Liver (tissue), 3 donors: ENCODE data around the gene KLK15.

Experiments
- ATF3 ChIP-seq: IDR thresholded peaks from 2 replicates; pipeline ENCODE4 v1.6.1; 2016; ENCODE audit warnings: antibody characterized with exemption
- CTCF ChIP-seq: fragments of 150-350 bp; IDR thresholded peaks from 2 replicates; pipeline ENCODE4 v1.5.1; 2017; ENCODE audit warnings: improper control_type of control experiment, low read depth, low read length; ENCODE audit not compliant: missing input control
- GABPA ChIP-seq, 2 donors: IDR thresholded peaks in 1 of 2; conservative IDR thresholded peaks in 1 of 2; 2 replicates each; pipeline ENCODE4 v1.6.1; 2016; ENCODE audit warnings: antibody characterized with exemption in 2 of 2, mild to moderate bottlenecking in 1 of 2, moderate library complexity in 1 of 2
- HNF4A ChIP-seq, 2 donors: conservative IDR thresholded peaks; 2 replicates each; pipeline ENCODE4 v1.6.1; 2016; ENCODE audit warnings: antibody characterized with exemption in 2 of 2, mild to moderate bottlenecking in 2 of 2
- HNF4G ChIP-seq: IDR thresholded peaks from 2 replicates; pipeline ENCODE4 v1.6.1; 2016; ENCODE audit warnings: antibody characterized with exemption
- JUND ChIP-seq, 2 donors: IDR thresholded peaks; 2 replicates each; pipeline ENCODE4 v1.6.1; 2016; ENCODE audit warnings: antibody characterized with exemption in 2 of 2
- MAX ChIP-seq: IDR thresholded peaks from 2 replicates; pipeline ENCODE4 v1.6.1; 2016; ENCODE audit warnings: antibody characterized with exemption
- RAD21 ChIP-seq, 2 donors: IDR thresholded peaks; 2 replicates each; pipeline ENCODE4 v1.6.1; 2016; ENCODE audit warnings: antibody characterized with exemption in 2 of 2, mild to moderate bottlenecking in 2 of 2
- REST ChIP-seq: IDR thresholded peaks from 2 replicates; pipeline ENCODE4 v1.6.1; 2016; ENCODE audit warnings: antibody characterized with exemption, mild to moderate bottlenecking
- SP1 ChIP-seq: IDR thresholded peaks from 2 replicates; pipeline ENCODE4 v1.6.1; 2018; ENCODE audit warnings: antibody characterized with exemption, mild to moderate bottlenecking
- TAF1 ChIP-seq: conservative IDR thresholded peaks from 2 replicates; pipeline ENCODE4 v1.6.1; 2016; ENCODE audit warnings: antibody characterized with exemption, mild to moderate bottlenecking
- YY1 ChIP-seq: IDR thresholded peaks from 2 replicates; pipeline ENCODE4 v1.6.1; 2016; ENCODE audit warnings: antibody characterized with exemption, mild to moderate bottlenecking
- ZBTB33 ChIP-seq: IDR thresholded peaks from 2 replicates; pipeline ENCODE4 v1.6.1; 2016; ENCODE audit warnings: antibody characterized with exemption
- donor health status: healthy.
- donor health status: healthy.

GRCh38 chr19:50815439-50815838 lies 17.9 kb downstream of the KLK15 start:
- TF ChIP-seq RAD21 (IDR thresholded peaks at IDR 0.05) (no peak), CTCF (no peak), MAX (no peak), REST (no peak), HNF4A (conservative IDR thresholded peaks at IDR 0.05) (no peak), YY1 (no peak), SP1 (no peak), TAF1 (no peak), GABPA (IDR thresholded peaks at IDR 0.05 in 1 of 2, conservative IDR thresholded peaks at IDR 0.05 in 1 of 2) (no peak), JUND (IDR thresholded peaks at IDR 0.05) (no peak), HNF4G (no peak), ATF3 (no peak), ZBTB33 (no peak)
